ENCODE measurements around the gene NINJ1.
A peak's percentile ranks its signal among the peaks of the same experiment; 100 is the strongest.

Gene NINJ1

DNA sequence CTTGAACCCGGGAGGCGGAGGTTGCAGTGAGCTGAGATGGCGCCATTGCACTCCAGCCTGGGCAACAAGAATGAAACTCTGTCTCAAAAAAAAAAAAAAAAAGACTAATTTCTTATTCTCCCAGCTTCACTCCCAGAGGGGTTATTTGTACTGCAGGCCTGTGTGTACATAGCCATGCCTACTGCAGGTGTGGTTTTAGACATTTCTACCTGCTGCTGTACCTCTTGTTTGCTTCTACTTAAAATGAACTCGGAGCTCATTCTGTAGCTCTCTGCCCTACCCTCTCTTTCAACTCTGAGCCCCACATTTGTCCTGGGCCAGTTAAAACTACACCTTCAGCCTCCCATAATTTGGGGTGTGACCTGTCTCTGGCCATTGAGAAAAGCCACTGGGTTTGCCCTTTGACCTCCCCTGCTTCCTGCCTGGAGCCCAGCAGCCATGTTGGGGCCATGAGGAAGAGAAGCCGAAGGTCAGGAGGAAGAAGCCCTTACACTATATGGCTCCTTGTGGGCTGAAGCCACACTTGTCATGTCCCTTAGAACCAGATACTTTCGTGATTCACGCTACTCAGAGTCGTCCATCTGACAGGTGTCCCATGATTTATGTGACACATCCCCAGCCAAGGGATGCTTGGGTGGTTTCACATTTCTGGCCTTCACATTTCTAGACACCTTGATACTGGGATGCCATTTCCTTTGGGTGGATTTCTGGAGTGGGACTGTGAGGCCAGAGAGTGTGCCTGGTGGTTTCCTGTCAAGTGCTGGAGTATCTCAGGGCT is 47.4 kb downstream of the NINJ1 start:
- DNase-seq = no peak

- no peak for DNase-seq
These were observed 48.4 kb downstream of the NINJ1 start for GRCh38 chr9:93085676-93086075.

- no peak for DNase-seq
These were observed 49.6 kb downstream of the NINJ1 start for GRCh38 chr9:93084471-93084881.

DNA sequence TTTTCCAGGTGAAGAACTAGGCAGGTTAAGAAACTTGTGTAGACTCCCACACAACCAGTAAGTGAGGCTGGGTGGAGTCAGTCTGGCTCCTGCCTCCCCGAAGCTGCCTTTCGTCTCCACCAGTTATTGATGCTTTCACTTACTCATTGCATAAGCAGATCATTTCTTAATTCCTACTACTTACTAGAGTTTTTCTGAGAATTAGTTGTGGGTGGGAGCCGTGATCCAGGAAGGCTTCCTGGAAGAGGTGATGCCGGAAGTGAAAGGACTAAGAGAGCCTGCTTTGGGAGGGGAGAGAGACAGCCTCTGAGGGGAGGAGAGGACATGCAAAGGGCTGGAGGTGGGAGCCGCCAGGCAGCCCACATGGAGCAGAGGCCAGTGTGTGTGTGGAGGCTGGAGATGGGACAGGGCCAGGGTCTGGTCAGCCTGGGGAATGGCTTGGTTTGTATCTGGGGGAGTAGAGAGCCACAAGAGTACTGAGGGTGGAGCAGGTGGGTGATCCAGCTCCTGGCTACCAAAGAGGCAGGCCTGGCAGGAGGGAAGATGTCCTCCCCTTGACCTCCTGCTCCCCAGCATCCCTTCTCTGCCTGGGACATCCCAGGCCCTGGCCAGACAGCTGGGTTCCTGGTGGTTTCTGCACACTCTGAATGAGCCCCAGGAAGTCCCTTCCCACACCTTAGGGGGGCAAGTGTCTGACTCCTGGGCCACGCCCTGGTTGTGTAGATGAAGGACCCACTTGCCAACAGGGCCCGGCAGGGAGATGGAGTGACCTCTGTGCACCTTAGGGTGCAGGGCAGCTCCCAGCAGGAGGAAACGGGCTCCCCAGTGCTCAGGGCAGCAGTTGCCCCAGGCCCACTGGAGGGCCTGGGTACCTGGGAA is 50.2 kb downstream of the NINJ1 start:
- DNase-seq = no peak

DNA sequence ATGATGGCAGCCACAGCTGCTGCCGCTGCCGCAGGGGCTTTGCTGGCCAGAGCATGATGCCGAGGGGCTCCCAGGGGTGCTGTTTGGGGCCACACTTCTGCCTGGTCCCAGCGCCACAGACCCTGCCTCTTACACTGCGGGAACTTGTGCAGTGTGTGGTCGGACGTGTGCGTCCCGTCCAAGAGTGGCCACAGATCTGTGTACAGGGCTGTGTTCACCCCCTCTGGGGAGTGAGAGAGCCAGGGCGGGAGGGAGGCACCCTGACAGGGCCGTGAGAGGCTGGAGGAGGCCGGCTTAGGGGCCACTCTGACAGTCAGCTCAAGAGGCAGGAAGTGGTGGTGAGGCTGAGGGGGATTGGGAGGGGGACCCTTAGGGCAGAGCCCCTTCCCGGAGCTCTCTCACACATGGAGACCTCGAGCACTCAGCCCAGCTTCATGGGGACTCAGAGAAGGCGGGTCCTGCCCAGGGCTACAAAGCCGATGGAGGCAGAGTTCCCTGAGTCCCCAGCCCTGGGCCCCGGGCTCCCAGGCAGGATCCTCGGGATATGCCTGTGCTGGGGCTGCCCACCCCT is 51.1 kb downstream of the NINJ1 start:
- DNase-seq = no peak

GRCh38 chr9:93081931-93082330 is 52.1 kb downstream of the NINJ1 start:
- peak; percentile 45 for DNase-seq

DNA sequence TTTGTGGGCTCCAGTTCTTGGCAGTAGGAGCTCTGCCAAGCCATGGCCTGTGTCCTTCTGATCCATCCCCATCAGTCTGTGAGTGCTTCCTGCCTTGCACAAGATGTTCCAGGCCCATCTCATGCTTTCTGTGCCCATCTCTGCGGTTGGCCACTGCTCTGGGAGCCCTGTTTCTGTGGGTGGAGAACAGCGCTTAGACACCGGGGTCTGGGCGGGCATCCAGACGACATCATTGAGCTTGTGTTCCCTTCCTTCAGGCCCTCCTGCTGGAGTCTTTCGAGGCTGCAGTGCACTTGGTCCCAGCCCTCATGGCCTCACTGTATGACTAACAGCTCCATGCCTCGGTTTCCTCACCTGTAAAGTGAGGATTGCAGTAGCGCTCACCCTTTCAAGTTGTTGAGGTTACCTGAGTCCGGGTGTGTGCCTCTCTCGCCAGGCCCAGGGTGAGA is 52.9 kb downstream of the NINJ1 start:
- no peak for DNase-seq

GRCh38 chr9:93080406-93080805 is 53.6 kb downstream of the NINJ1 start:
- no peak for DNase-seq

- DNase-seq = no peak
These were observed 54.7 kb downstream of the NINJ1 start for GRCh38 chr9:93079371-93079770.

DNA sequence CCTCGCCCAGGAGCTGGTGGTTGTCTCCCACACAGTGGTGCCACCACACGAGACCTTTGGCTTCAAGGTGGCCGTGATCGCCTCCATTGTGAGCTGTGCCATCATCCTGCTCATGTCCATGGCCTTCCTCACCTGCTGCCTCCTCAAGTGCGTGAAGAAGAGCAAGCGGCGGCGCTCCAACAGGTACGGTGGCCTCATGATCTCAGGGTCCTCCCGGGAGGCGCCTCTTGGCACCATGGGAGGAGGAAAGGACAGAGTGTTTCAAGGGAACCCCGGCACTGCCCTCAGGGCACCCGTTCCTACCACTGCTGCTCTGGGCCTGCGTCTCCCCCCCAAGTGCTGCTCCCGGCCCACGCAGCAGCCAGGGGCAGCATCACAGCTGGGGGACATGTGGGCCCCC is 56.2 kb downstream of the NINJ1 start:
- no peak for DNase-seq

DNA sequence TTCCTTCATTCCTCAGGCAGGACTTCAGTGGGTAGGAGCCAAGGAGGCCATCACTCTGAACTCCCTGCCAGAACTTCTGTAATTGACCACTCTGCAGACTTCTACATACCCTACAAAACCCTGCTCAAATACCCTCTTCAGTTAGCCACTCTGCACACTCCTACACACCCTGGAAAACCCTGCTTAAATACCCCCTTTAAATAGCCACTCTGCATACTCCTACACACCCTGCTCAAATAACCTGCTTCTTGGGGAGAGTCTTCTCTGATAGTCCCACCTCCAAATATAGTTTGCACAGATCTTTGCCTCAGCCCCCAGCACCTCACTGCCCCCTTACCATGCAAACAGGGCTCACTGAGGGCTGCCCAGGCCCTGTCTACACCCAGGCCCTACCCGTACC is 56.7 kb downstream of the NINJ1 start:
- DNase-seq = no peak

DNA sequence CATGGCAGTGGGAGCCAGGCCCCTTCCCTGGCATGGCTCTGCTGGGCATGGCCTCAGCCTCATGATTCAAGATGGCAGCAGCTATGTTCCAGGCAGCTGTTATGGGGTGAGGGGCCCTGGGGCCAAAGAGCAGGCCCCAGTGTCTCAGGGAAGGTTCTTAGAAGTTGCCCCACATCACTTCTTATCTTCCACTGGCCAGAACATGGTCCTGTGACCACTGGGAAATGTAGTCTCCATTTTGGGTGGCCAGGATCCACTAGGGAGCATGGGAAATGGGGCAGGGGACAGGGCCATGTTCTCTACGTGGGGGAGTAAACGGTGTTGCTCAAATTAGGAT is 57.3 kb downstream of the NINJ1 start:
- no peak for DNase-seq

DNA sequence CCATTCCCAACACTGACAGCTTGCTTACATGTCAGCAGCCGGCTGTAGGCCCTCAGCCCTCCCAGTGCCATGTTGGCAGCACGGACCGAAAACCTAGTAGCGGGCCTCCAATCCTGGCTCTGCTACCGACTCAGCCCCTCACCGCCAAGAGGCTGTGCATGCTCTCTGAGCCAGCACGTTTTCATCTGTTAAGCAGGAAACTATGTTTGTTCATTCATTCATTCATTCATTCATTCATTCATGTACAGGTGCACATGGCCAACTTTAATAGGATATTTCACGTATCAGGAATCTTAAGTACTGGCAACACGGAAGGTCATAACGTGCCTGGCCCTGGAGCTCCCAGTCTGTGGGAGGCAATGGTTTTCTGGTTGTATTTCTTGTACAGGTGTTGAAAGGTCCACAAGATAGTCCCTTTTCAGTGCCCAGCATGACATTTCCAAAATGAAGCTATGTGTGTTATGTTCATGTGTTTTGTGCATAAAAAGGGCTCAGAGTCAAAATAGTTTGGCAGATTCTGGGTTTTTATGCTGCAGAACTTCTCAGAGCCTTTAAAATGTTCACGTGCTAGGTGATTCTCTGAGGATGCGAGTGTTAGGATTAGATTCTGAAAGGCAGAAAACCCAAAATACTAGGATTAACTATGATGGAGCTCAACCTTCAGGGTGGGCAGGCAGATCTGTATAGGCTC is 57.8 kb downstream of the NINJ1 start:
- DNase-seq = no peak

DNA sequence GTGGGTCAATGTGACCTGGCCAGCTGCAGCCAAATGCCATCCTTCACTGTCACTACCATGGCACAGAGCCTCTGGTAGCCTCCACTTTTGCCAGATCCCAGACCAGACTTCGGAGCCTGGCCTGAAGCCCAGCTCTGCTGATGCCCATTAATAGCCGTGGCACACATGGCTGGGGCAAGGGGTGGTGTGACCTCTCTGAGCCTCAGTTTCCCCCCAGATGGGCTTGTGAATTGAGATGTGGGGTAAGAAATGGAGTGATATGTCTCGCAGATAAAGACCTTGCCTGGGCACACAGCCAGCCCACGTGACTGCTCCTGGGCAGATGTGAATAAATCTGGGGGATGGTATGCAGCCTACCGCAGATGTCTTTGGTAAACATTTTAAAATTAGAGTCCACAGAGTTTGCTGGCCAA is 61.7 kb downstream of the NINJ1 start:
- DNase-seq = peak; percentile 13
